UCSD-AML1 (cell line): ENCODE data around the gene YPEL5.
"Not testable (repeated sequence)": the region's sequence is repeated elsewhere in the genome, so short reads cannot be mapped to it uniquely, and the experiment has no call there.

Experiments used
- DNase-seq: peaks from one replicate; lab custom pipeline; 2025; ENCODE audit not compliant: unreplicated experiment; lab: John Stamatoyannopoulos, UW

Gene YPEL5

DNA sequence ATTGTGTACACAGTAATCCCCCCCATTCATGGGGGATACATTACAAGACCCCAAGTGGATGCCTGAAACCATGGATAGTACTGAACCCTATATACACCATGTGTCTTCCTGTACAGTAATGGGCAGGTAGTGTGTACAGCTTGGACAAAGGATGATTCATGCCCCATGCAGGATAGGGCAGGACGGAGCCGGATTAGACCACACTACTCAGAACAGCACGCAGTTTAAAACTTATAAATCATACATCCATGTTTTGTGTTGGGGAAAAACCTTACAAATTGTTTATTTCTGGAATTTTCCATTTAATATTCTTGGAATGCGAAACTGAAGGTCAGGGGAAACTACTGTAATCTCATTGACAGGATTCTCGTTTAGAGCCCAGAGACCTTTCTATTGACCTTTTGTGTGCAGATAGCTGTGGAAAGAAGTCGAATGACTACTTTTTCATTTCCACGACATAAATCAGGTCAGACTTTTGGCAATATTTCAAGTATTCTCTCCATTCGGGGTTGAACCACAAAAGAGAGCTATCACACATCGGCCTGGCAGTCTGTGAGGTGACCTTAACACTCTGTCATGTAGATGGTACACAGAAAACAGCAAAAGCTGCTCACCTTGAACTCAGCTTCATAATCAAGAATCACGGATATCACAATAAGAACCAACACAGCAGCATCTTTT, 9.9 kb upstream of the YPEL5 start:
- no peak for DNase-seq

DNA sequence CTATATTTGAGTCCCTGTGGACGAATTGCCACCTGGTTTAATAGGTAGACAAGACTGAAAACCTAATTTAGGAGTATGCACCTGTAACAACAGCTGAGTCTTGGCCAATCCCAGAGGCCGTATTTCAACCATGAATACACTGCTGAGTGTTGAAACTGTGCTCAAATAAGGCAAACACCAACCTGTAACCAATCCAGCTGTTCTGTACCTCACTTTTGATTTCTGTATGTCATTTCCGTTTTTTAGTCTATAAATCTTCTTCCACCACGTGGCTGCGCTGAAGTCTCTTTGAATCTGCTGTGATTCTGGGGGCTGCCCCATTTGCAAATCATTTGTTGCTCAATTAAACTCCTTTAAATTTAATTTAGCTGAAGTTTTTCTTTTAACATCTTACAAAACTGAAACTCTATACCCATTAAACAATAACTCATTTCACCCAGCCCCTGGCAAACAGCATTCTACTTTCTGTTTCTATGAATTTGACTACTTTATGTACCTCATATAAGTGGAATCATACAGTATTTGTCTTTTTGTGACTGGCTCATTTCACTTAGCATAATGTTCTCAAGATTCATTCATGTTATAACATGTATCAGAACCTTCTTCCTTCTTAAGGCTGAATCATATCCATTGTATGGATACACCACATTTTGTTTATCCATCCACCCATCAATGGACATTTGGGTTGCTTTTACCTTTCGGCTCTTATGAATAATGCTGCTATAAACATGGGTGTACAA, 7.5 kb upstream of the YPEL5 start:
- DNase-seq, result no peak

- no peak for DNase-seq
These were observed 5.7 kb upstream of the YPEL5 start for GRCh38 chr2:30141136-30141535.

DNA sequence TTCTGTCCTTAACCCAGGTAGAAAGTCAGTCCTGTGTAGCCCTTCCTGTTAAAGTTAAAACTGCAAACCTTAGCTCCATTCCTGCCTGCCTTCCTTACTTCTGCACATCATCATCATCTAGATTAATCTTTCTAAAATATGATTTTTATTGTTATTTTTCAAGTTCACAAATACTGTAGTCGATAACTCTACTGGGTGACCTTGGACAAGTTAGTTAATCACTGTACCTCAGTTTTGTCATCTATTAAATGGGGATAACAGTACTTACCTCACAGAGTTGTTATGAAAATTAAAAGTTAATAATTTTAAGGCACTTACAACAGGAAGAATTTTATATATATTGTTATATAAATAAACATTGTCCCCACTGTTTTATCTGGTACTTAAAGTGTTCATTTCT, 2.5 kb upstream of the YPEL5 start:
- no peak for DNase-seq

DNA sequence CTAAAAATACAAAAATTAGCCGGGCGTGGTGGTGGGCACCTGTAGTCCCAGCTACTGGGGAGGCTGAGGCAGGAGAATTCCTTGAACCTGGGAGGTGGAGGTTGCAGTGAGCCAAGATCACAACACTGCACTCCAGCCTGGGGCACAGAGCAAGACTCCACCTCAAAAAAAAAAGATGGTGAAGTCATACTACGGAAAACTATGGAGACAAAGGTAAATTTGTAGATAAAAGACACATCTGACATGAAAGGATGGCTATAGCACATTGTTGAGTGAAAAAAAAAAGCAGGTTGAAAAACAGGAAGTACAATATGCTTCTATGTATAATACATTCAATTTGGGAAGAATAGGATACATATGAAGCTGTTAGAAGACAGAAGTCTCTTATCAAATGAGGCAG, 1.9 kb upstream of the YPEL5 start:
- DNase-seq, result not testable (repeated sequence)

GRCh38 chr2:30145826-30146336, 926 bp upstream of the YPEL5 start:
- DNase-seq, result no peak

GRCh38 chr2:30147196-30147714, 448 bp downstream of the YPEL5 start:
- DNase-seq, result no peak

DNA sequence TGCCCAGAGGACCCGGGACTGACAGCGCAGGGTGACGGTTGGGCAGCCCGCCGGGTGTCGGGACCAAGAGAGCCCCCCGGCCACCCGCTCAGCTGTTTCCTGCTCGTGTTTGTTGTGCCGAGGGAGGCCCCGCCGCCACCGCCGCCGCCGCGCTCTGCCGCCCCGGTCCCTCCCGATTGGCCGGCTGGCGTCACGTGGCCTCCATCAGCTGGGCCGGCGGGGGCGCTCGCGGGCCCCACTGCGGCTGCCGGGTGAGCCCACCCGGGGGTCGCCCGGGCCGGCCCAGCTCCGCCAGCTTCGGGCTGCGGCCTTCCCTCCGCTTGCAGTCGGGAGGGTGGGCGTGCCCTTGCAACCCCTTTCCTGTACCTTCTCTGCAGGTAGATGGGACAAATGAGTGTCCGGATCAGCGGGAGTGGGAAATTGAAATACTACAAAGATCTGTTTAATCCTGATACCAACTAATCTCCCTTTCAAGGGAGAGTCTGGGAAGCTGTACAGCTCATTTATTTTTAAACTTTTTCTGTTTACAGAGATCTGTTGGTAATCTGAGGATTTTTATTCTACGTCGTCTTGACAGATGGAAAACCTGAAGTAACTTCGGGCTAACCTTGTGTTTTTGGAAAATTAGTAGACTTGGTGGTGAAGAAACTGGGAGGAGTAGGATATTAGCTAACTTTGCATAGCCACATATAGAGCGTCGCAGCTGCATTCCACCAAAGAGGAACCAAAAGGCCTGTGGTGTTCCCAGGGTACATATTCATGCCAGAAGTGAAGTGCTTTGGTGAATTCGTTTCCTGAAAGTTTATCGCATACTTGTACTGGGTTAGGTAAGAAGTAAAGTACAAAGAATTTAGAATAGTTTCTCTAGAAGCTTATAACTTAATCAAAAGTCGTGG, 1.2 kb downstream of the YPEL5 start:
- DNase-seq, result peak; percentile 80

DNA sequence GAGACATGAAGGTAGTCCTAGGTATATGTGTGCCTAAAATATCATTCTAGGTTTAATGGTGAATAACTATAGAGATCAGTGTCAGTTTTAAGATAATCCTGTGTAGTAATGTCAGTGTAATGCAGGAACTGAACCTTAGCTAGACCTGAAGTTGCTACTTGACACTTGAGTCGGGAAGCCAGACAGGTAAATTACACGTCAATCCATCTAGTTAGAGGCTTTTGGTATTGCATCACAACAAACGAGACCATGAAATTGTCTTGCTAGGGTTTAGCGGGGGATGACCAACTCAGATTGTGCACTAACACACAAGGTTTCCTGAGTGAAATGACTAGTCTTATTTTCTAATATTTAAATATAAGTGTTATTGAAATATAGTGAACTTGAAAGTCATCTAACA, 2.0 kb downstream of the YPEL5 start:
- DNase-seq, result no peak

DNA sequence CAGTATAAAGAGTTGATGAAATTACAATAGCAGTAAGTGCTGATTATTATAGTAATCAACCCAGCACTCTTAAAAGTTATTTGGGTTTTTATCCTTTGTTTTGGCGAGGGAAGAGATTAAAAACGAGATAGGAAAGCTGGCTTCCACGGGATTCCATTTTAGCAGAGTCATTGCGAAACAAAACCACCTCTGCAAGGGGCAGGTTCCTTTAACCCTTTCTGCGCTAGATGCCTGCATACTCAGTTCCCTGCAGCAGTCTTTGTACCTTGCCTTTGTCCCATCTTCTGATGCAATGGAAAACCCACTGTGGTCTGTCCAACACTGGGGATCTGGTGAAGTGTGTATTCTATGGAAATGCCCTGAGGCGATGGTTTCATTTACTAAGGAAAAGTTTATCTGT, 2.7 kb downstream of the YPEL5 start:
- DNase-seq, result no peak

GRCh38 chr2:30149976-30150375, 3.2 kb downstream of the YPEL5 start:
- no peak for DNase-seq

DNA sequence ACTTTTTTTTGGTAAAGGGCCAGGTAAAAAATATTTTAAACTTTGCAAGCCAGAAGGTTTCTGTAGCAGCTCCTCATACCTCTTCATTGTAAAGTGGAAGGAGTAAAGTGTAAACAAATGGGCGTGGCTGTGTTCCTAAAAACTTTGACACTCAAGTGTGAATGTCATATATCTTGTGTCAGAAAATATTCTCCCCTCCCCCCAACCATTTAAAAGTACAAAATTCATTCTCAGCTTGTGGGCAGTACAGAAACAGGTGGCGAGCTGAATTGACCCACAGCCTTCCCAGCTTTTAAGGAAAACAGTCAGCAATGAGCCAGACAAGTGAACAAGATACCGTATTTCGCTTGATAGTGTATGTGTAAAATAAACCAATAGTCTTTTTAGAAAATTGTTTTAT, 4.0 kb downstream of the YPEL5 start:
- no peak for DNase-seq

GRCh38 chr2:30152385-30152784, 5.6 kb downstream of the YPEL5 start:
- DNase-seq, result no peak

DNA sequence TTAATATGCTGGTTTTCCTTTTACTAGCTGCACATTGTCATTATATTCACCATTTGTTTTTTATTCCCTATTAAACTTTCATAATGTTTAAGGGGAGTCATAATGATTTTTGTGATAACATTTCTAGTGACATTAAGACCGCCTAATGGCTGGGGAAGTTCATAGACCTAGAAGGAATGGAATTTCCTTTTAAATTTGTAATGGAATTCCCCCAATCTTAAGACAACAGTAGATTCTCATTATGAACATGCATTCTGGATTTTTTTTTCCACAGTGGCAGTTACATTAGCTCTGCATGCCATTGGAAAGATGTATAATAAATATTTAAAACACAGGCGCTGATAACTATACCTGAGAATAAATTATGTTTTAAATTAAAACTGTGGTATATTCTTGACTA, 8.4 kb downstream of the YPEL5 start:
- no peak for DNase-seq

DNA sequence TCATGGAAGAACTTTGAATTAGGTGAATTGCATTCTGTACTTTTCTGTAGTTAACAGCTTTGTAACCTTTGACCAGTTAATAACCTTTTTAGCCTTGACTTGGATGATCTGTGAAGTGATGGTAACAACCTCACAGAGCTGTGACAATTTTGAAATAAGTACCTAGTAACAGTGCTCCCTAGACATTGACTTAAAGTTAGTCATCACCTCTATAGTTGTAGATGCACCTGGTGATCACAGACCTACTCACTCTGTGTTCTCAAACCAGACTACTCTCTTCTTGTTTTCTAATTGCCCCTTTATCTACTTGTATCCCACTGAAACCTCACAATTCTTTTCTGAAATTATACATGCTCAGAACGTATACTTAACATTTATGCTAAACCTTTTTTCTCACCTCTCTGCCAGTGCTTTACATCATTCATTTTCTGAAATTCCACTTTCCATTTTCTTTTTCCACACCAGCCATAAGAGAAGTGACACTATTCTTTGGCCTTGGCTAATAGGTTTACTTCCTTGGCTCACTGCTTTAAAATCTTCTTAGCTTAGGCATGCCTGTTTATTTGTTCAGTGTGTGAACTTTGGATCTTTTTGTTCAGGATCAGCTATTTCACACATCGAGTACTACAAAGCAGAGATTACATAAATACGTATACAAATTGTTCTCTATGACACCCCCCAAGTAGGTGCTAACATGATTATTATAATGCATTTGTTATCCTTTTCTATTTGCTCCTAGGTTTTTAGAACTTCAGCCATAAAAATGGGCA, 9.3 kb downstream of the YPEL5 start:
- DNase-seq, result no peak

DNA sequence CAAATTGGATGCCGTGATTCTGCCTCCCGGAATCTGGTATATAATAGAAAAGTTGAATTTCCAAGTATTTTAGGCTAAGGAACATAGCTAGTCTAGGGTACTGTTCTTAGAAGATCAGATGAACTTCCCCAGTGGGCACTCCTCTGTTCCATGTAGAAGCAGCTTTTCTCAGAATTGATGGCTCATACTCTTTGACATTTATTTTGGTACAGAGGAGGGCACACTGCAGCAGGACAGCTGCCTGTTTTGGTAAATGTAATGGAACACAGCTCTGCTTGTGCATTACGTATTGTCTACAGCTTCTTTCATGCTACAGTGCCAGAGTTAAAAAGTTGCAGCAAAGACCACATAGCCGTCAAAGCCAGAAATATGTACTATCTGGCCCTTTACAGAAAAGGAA, 10.8 kb downstream of the YPEL5 start:
- DNase-seq, result no peak

- DNase-seq, result no peak
These were observed 13.0 kb downstream of the YPEL5 start for GRCh38 chr2:30159766-30160165.

DNA sequence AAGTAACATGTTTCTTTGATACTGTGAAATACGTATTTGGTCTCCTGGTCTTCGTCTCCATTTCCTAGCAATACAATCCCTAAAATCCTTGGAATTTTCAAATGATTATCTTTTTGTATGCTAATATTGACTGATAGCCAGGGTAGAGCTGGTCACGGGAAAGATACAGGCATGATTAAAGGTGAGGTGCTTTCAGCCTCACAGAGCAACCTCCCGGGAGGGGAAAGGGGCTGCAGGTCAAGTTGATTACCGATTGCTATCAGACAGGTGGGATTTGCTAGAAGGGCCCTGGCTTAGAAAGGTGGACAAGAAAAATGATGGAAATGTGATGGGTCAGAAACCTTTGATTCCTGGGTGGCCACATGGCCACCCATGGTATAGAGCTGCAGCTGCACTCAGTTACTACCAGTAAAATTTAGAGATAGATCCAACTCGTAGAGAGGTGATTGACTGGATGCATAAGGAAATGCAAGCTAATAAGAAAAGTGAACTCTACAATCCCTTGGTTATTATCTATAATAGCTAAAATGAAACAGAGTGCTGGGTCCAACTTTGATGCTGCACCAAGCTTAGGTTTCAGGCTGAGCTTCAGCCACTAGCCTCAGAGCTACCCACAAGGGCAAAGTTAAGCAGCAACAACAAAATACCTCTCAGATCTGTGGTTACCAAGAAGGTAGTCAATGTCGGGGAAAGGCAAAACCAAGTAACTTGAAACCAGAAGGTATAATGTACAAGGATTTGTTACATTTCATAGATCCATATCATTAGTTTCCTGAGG, 15.3 kb downstream of the YPEL5 start:
- DNase-seq, result no peak

- DNase-seq, result no peak
These were observed 16.0 kb downstream of the YPEL5 start for GRCh38 chr2:30162806-30163205.
